Right lobe of liver (tissue), 6 donors: ENCODE measurements around the gene TUNAR. TPM values are rescaled to one million over a fixed set of nuclear protein-coding genes. Genes with fewer than 3 reads are reported as not detected.

Experiments
- ATAC-seq, 4 donors: fragments of 200-7000 bp; cut with Tn5 transposase; one replicate each; pipeline ENCODE4 v1.9.1; 2020; ENCODE audit warnings: mild to moderate bottlenecking in 4 of 4, moderate library complexity in 4 of 4
- DNase-seq, 3 donors: peaks; one replicate each; pipeline ENCODE4 v3.0.0-alpha.2; 2020
- H3K27ac ChIP-seq, 3 donors: fragments of 200-600 bp; one replicate each; pipeline ENCODE4 v1.8.0; 2022
- H3K27me3 ChIP-seq, 2 donors: fragments of 200-600 bp; one replicate each; pipeline ENCODE4 v1.8.0; 2022
- H3K36me3 ChIP-seq, 4 donors: fragments of 200-600 bp; sonication (generic) in 1 of 4; one replicate each; pipeline versions ENCODE4 v1.5.1 to v1.8.0; 2017 to 2022; ENCODE audit warnings: control low read depth in 1 of 4
- H3K4me1 ChIP-seq, 4 donors: fragments of 200-600 bp; sonication (generic) in 1 of 4; one replicate each; pipeline versions ENCODE4 v1.5.1 to v1.8.0; 2017 to 2022; ENCODE audit warnings: control low read depth in 1 of 4
- H3K4me3 ChIP-seq, 3 donors: fragments of 200-600 bp; one replicate each; pipeline ENCODE4 v1.8.0; 2022
- H3K9me3 ChIP-seq, 4 donors: fragments of 200-600 bp; sonication (generic) in 1 of 4; one replicate each; pipeline versions ENCODE4 v1.5.1 to v1.8.0; 2017 to 2022; ENCODE audit warnings: control low read depth in 1 of 4
- POLR2A ChIP-seq: fragments of 450-650 bp; IDR thresholded peaks from one replicate; pipeline ENCODE4 v1.6.1; 2017; ENCODE audit warnings: antibody characterized with exemption, mild to moderate bottlenecking
- WGBS: methylation state at CpG from one replicate; pipeline ENCODE4 v1.1.6; 2018; ENCODE audit warnings: low coverage, low lambda C conversion rate; ENCODE audit not compliant: insufficient coverage; ENCODE audit errors: missing lambda C conversion rate; 5-methylcytosine and 5-hydroxymethylcytosine counted together
- intact Hi-C, 2 donors: fragments of 100-400 bp; cut with DNase I; formaldehyde crosslinking; loops; one replicate each; pipeline versions ENCODE4 v1.11.2 to v1.14.1; 2022
- total RNA-seq, 6 experiments: library from RNA; depleted of rRNA in 2 of 6; stranded (reverse); fragments of >200 nt in 2 of 6; fragmentation: NEBNext Ultra II Directional in 3 of 6; extraction: Animal tissue kit (Norgen Biotek cat#: 25700) in 3 of 6; gene quantifications; one replicate each; pipeline versions ENCODE4 v1.1.0 to v1.2.4, GENCODE V29; 2016 to 2023
- TF ChIP-seq, protein P1 (sequence below), 4 donors: fragments of 200-600 bp in 3 of 4; fragments of 450-650 bp in 1 of 4; IDR thresholded peaks; one replicate each; pipeline versions ENCODE4 v1.5.1 to v1.8.0; 2016 to 2022; ENCODE audit warnings: antibody characterized with exemption in 4 of 4, mild to moderate bottlenecking in 2 of 4
- donor health status: DM: no; HTN: yes; CAD: no.
- donor health status: DM: no; HTN: no; CAD: no.
- donor health status: DM: no; HTN: no; CAD: no.
- donor health status: DM: no; HTN: yes; CAD: no.
- donor health status: DM: no; HTN: yes; CAD: no.

The TUNAR gene
- total RNA-seq, 6 experiments from 2014 or later, result not detected

GRCh38 chr14:95831041-95831440 lies 45.6 kb upstream of the TUNAR start:
- Histone ChIP-seq H3K9me3 (no peaks in the 10 kb centered on the region), H3K4me3 (no peak overlapping the region), H3K27ac (no peak overlapping the region), H3K4me1 (no peaks in the 10 kb centered on the region), H3K27me3 (no peaks in the 10 kb centered on the region), H3K36me3 (no peaks in the 10 kb centered on the region)
- WGBS, result no CpG with 5 or more reads among the region's 2 CpGs
- DNase-seq (no peak), ATAC-seq (no peak)
- TF ChIP-seq, protein P1, sequence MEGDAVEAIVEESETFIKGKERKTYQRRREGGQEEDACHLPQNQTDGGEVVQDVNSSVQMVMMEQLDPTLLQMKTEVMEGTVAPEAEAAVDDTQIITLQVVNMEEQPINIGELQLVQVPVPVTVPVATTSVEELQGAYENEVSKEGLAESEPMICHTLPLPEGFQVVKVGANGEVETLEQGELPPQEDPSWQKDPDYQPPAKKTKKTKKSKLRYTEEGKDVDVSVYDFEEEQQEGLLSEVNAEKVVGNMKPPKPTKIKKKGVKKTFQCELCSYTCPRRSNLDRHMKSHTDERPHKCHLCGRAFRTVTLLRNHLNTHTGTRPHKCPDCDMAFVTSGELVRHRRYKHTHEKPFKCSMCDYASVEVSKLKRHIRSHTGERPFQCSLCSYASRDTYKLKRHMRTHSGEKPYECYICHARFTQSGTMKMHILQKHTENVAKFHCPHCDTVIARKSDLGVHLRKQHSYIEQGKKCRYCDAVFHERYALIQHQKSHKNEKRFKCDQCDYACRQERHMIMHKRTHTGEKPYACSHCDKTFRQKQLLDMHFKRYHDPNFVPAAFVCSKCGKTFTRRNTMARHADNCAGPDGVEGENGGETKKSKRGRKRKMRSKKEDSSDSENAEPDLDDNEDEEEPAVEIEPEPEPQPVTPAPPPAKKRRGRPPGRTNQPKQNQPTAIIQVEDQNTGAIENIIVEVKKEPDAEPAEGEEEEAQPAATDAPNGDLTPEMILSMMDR (IDR thresholded peaks at IDR 0.05), result no peak
- TF ChIP-seq POLR2A, result no peak
- intact Hi-C loops, result no loop called here

DNA sequence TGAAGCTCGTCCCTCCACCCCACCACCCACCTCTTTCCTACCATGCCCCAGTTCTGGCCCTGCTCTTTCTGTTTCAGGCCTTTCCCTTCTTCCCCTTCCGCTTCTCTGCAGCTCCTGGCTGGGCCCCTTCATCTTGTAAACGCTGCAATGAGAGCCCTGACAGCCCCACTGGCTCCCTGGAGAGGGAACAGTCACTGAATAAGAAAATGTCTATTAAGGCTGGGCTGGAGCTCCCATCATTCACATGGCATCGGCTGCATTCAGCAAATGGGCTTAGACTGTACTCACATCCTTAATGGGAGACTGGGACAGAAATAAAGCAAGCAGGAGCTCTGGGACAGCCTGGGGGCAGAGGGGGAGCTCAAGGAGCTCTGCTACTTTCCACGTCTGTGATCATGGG lies 45.2 kb upstream of the TUNAR start:
- Histone ChIP-seq H3K27ac (no peak overlapping the region), H3K4me3 (no peak overlapping the region), H3K36me3 (no peaks in the 10 kb centered on the region), H3K4me1 (no peaks in the 10 kb centered on the region), H3K27me3 (no peaks in the 10 kb centered on the region), H3K9me3 (no peaks in the 10 kb centered on the region)
- DNase-seq (no peak), ATAC-seq (no peak)
- TF ChIP-seq, protein P1 (IDR thresholded peaks at IDR 0.05), result no peak
- no peak for TF ChIP-seq POLR2A
- intact Hi-C loops, result no loop called here
- WGBS, result 39% methylated on average over 4 of the region's 5 CpGs

DNA sequence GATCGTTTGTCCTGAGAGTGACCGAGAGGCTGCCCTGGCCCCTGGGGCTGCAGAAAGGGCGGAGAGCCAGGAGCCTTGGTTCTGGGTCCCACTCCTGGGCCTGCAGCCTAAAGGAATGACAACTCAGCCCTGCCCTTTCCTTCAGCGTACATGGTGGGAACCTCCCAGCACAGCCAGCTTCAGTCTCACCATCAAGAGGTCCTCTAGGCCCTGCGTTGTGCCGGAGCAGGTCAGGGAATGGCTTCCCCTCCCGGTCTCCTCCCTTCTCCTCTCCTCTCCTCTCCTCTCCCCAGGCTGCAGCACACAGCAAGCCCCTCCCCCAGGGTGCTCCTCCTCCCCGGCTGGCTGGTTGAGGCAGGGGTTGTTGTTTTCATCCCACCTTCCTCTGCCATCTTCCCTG lies 44.6 kb upstream of the TUNAR start:
- intact Hi-C loops, result no loop called here

GRCh38 chr14:95833429-95833828 lies 43.2 kb upstream of the TUNAR start:
- 33% methylated on average over 1 of the region's 3 CpGs for WGBS
- Histone ChIP-seq H3K4me3 (no peak overlapping the region), H3K4me1 (no peaks in the 10 kb centered on the region), H3K27me3 (no peaks in the 10 kb centered on the region), H3K36me3 (no peaks in the 10 kb centered on the region), H3K27ac (no peak overlapping the region), H3K9me3 (no peaks in the 10 kb centered on the region)
- TF ChIP-seq, protein P1 (IDR thresholded peaks at IDR 0.05), result no peak
- TF ChIP-seq POLR2A, result no peak
- intact Hi-C loops, result no loop called here
- ATAC-seq, result no peak
- no peak for DNase-seq

More for the DNA sequence above, 44.6 kb upstream of the TUNAR start:
- Histone ChIP-seq H3K27me3 (no peaks in the 10 kb centered on the region), H3K4me3 (no peak overlapping the region), H3K4me1 (no peaks in the 10 kb centered on the region), H3K9me3 (no peaks in the 10 kb centered on the region), H3K27ac (no peak overlapping the region), H3K36me3 (no peaks in the 10 kb centered on the region)
- ATAC-seq (no peak), DNase-seq (no peak)
- 22% methylated on average over 7 of the region's 8 CpGs for WGBS
- TF ChIP-seq POLR2A, result no peak
- TF ChIP-seq, protein P1 (IDR thresholded peaks at IDR 0.05), result no peak

DNA sequence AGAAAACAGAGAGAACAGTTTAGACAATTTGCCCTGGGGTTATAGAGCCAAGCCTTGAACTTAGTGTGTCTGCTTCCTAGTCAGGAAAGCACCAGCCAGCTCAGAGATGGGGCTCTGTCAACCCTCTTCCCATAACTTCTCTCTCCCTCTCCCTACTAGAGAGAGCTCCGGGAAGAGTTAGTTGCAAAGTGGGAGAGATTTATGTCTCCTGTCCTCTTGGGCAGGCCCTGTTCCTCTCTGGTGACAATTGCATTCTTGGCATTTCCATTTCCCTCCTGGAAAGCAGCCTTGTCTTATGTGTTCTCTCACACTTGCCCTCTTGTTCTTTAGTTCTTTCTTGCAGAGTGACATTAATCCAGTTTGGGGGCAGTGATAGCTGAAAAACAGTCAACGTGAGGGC lies 42.1 kb upstream of the TUNAR start:
- H3K4me1 ChIP-seq, result no peaks in the 10 kb centered on the region
- no peaks in the 10 kb centered on the region for H3K27me3 ChIP-seq
- no peaks in the 10 kb centered on the region for H3K9me3 ChIP-seq
- H3K36me3 ChIP-seq, result no peaks in the 10 kb centered on the region
- DNase-seq, result no peak
- ATAC-seq, result no peak
- no peak overlapping the region for H3K4me3 ChIP-seq
- WGBS, result 17% methylated on average over 2 of the region's 2 CpGs
- TF ChIP-seq, protein P1 (IDR thresholded peaks at IDR 0.05), result no peak
- TF ChIP-seq POLR2A, result no peak
- intact Hi-C loops, result no loop called here
- H3K27ac ChIP-seq, result no peak overlapping the region
